GM18526 (cell line): ENCODE data around the gene PRKD2.

Experiments used
- POLR2A ChIP-seq: IDR thresholded peaks from 3 replicates; pipeline ENCODE4 v1.6.1; 2011; ENCODE audit not compliant: insufficient read length; ENCODE audit errors: extremely low read depth

Gene PRKD2

DNA sequence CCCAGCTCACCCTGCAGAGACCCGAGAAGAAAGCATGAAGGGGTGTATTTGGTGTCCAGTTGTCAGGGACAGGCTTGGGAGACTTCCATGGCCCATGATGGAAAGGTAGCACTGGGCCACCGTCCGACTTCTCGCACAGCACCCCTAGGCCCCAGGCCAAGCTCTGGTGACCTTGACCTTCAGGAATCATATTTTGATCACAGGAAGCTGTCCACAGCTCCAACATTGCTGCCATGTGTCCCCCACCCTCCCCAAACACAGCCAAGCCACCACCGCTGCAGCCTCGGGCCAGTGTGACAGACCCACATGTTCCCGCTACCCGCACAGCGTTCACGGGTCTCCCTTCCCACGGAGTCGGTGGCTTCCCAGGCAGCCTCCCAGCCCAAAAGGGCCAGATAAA is 91.2 kb downstream of the PRKD2 start:
- no peak for TF ChIP-seq POLR2A

DNA sequence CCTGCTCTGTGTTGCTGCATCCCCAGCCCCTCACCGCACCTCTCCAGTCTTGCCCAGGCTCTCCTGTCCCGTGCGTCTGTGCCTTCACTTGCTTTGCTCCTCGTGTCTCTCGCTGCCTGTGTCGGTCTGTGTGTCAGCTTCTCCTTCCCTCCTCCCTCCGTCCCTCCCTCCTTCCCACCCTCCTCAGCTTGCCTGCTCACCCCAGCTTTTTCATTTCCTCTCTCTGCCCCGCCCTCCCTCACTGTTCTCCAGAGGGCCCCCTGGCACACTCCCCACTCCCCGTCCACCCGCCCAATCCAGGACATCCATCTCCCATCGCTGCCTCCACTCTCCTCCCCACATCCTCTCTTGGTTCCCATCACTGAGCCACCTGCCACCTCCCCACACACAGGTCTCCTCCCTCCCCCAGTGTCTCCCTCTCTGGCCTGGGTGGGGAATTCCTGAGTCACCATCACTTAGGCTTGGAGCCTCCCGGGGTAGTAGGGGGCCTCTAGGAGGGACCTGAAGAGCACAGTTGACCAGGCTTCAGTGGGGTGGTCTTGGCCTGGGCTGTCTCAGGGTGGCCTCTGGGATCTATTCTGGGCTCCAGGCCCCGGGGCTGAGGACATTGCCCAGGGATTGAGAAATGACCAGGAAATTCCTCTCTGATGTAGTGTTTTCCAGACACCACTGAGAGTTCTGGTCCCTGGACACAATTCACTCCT is 91.8 kb downstream of the PRKD2 start, which contains the start of gene PTGIR:
Gene PTGIR (minus strand): TSS at position 132 of the 704 bp plus-strand sequence. CDS start 864 bp downstream, outside the sequence.
- peak; percentile 38 for TF ChIP-seq POLR2A
